GM12865 (cell line): ENCODE results near the gene RBM10.

Experiments used
- DNase-seq: peaks from one replicate; pipeline ENCODE4 v3.0.0; 2010; ENCODE audit warnings: low read depth
- H3K4me3 ChIP-seq: 2 replicates; pipeline ENCODE4 v1.5.1; 2011; ENCODE audit warnings: mild to moderate bottlenecking, low read depth, low read length, control low read depth
- CTCF ChIP-seq: IDR thresholded peaks from 2 replicates; pipeline ENCODE4 v1.5.1; 2011; ENCODE audit warnings: low read length, control low read depth, low read depth, inconsistent platforms; ENCODE audit not compliant: insufficient read depth; ENCODE audit errors: missing control alignments

The RBM10 gene

GRCh38 chrX:47174376-47174775 lies 29.4 kb downstream of the RBM10 start:
- no peak for DNase-seq
- no peak overlapping the region for H3K4me3 ChIP-seq
- no peak for TF ChIP-seq CTCF

- TF ChIP-seq CTCF, result no peak
- H3K4me3 ChIP-seq, result no peak overlapping the region
- DNase-seq, result no peak
Measured at GRCh38 chrX:47174846-47175587, 30.0 kb downstream of the RBM10 start.

- no peak overlapping the region for H3K4me3 ChIP-seq
- no peak for TF ChIP-seq CTCF
- DNase-seq, result no peak
Measured at GRCh38 chrX:47175588-47175980, 30.6 kb downstream of the RBM10 start.

GRCh38 chrX:47176101-47176740 lies 31.2 kb downstream of the RBM10 start:
- DNase-seq, result no peak
- TF ChIP-seq CTCF, result no peak
- no peak overlapping the region for H3K4me3 ChIP-seq

- DNase-seq, result peak; percentile 14
- H3K4me3 ChIP-seq, result no peak overlapping the region
- no peak for TF ChIP-seq CTCF
Measured at GRCh38 chrX:47177079-47177478, 32.1 kb downstream of the RBM10 start.

- no peak for TF ChIP-seq CTCF
- DNase-seq, result no peak
Measured at GRCh38 chrX:47178337-47178736, 33.3 kb downstream of the RBM10 start.

More at GRCh38 chrX:47178337-47178736, 33.3 kb downstream of the RBM10 start:
- no peak overlapping the region for H3K4me3 ChIP-seq
